T-cell (primary cell): Measurements from ENCODE around the gene POMT1. TPM values are rescaled to one million over a fixed set of nuclear protein-coding genes. Genes with fewer than 3 reads are reported as not detected.
A peak's percentile ranks its signal among the peaks of the same experiment; 100 is the strongest.
"Not testable (repeated sequence)": the region's sequence is repeated elsewhere in the genome, so short reads cannot be mapped to it uniquely, and the experiment has no call there.

Experiments
- ATAC-seq, 4 experiments: fragments of 200-7000 bp in 3 of 4; fragments of 150-1000 bp in 1 of 4; cut with Tn5 transposase; replicated peaks in 1 of 4; 1 replicate in 3 of 4; 2 replicates in 1 of 4; pipeline ENCODE4 v1.10.0; 2021; ENCODE audit warnings: moderate library complexity in 3 of 4, mild to moderate bottlenecking in 2 of 4, moderate number of reproducible peaks in 1 of 4
- CTCF ChIA-PET, 2 donors: fragments of 300-600 bp; sonication (Branson Sonifier 250); formaldehyde crosslinking; loops; one replicate each; lab custom pipeline; 2022; ENCODE audit warnings: antibody characterized with exemption in 2 of 2; lab: Charles Lee
- POLR2A ChIA-PET, 2 donors: fragments of 300-600 bp; sonication (Branson Sonifier 250); formaldehyde crosslinking; loops; one replicate each; lab custom pipeline; 2022; ENCODE audit warnings: antibody characterized with exemption in 2 of 2; lab: Charles Lee
- DNase-seq, 35 experiments: peaks; one replicate each; pipeline versions ENCODE4 v3.0.0 to v3.0.0-alpha.2; 2013 to 2023
- H3K27ac ChIP-seq: one replicate; pipeline ENCODE4 v1.5.1; 2013; ENCODE audit warnings: low read length
- H3K27me3 ChIP-seq, 2 experiments: replicated peaks in 1 of 2; 1 replicate in 1 of 2; 2 replicates in 1 of 2; pipeline versions ENCODE4 v1.6.1 to v1.7.0; 2013; ENCODE audit warnings: low read length in 1 of 2, mixed read lengths in 1 of 2; ENCODE audit not compliant: control insufficient read depth in 2 of 2, insufficient read depth in 2 of 2; ENCODE audit errors: extremely low read depth in 1 of 2
- H3K36me3 ChIP-seq, 2 donors: 1 replicate in 1 of 2; 2 replicates in 1 of 2; pipeline versions ENCODE4 v1.6.1 to v1.7.0; 2013; ENCODE audit warnings: low read length in 1 of 2; ENCODE audit not compliant: control insufficient read depth in 2 of 2, insufficient read depth in 1 of 2; ENCODE audit errors: extremely low read depth in 1 of 2
- H3K4me1 ChIP-seq, 2 experiments: 1 replicate in 1 of 2; 2 replicates in 1 of 2; pipeline versions ENCODE4 v1.6.1 to v1.7.0; 2013; ENCODE audit warnings: low read length in 2 of 2, mixed read lengths in 1 of 2; ENCODE audit not compliant: insufficient read depth in 2 of 2, control insufficient read depth in 1 of 2; ENCODE audit errors: extremely low read depth in 1 of 2
- H3K4me3 ChIP-seq, 2 donors: 1 replicate in 1 of 2; 2 replicates in 1 of 2; pipeline versions ENCODE4 v1.5.1 to v1.7.0; 2013; ENCODE audit warnings: mild to moderate bottlenecking in 2 of 2, low read length in 1 of 2, moderate library complexity in 1 of 2; ENCODE audit not compliant: control insufficient read depth in 1 of 2; ENCODE audit errors: extremely low read depth in 1 of 2
- H3K9me3 ChIP-seq: 2 replicates; pipeline ENCODE4 v1.7.0; 2013
- H3K27ac Mint-ChIP-seq, 2 donors: one replicate each; pipeline ENCODE4 v1.8.0; 2020 to 2021; ENCODE audit warnings: mild to moderate bottlenecking in 2 of 2, mixed read lengths in 2 of 2
- H3K27me3 Mint-ChIP-seq, 2 donors: one replicate each; pipeline ENCODE4 v1.8.0; 2021 to 2022; ENCODE audit warnings: mixed read lengths in 2 of 2
- H3K36me3 Mint-ChIP-seq: one replicate; pipeline ENCODE4 v1.8.0; 2021; ENCODE audit warnings: mixed read lengths
- H3K4me1 Mint-ChIP-seq, 3 donors: one replicate each; pipeline ENCODE4 v1.8.0; 2020 to 2022; ENCODE audit warnings: mixed read lengths in 3 of 3, mild to moderate bottlenecking in 1 of 3
- H3K4me3 Mint-ChIP-seq, 3 donors: one replicate each; pipeline ENCODE4 v1.8.0; 2020 to 2022; ENCODE audit warnings: mild to moderate bottlenecking in 3 of 3, mixed read lengths in 3 of 3, moderate library complexity in 3 of 3
- H3K9me3 Mint-ChIP-seq, 3 donors: one replicate each; pipeline ENCODE4 v1.8.0; 2020 to 2022; ENCODE audit warnings: mixed read lengths in 3 of 3
- WGBS: methylation state at CpG from one replicate; pipeline ENCODE4 v1.1.5; 2013; ENCODE audit warnings: missing lambda C conversion rate; ENCODE audit not compliant: insufficient coverage; 5-methylcytosine and 5-hydroxymethylcytosine counted together
- total RNA-seq, 35 experiments: library from RNA in 6 of 35; stranded (reverse) in 6 of 35; fragments of 120-200 nt in 1 of 35; gene quantifications; one replicate each; pipeline versions ENCODE4 v1.2.1 to v1.2.4 and lab custom pipeline; 2013 to 2026

POMT1 gene
- total RNA-seq, 5 donors from 2014 or later (not counting 1 experiment from before 2014, with no cell fraction given) = 45.3 to 74.4 (median 56.9) TPM

DNA sequence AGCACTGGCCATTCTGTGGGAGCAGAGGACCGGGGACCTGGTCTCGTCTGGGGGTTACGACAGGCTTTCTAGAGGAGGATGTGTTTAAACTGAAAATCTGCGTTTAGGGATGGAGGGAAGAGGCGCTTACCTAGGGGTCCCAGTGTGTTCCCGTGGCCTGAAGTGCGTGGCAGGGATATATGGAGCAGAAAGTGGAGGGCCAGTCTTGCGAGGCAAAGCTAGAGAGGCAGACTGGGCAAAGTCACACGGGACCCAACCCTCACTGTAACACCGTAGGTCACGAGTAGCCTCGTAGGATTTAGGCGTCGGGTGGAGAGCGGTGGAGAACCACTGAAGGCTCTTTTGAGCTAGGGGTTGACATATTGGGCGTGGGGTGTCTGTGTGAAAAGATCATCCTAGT is 32.8 kb upstream of the POMT1 start:
- Mint-ChIP-seq H3K4me1 (peaks cover 2 to 12% (median 7%) of the 10 kb centered on the region in 3 donors), H3K9me3 (no peaks in the 10 kb centered on the region), H3K4me3 (no peak overlapping the region), H3K27ac (peak overlapping the region in 1 of 2 donors; percentile 49), H3K36me3 (peaks cover 65% of the 10 kb centered on the region), H3K27me3 (no peaks in the 10 kb centered on the region)
- POLR2A ChIA-PET = no interaction called here
- 98% methylated on average over 9 of the region's 16 CpGs for WGBS
- H3K4me1 ChIP-seq = peaks cover 0 to 5% of the 10 kb centered on the region in 2 experiments
- no peak overlapping the region for H3K27ac ChIP-seq
- no peaks in the 10 kb centered on the region for H3K9me3 ChIP-seq
- peaks cover 32 to 93% of the 10 kb centered on the region in 2 donors for H3K36me3 ChIP-seq
- CTCF ChIA-PET = no interaction called here
- no peak for ATAC-seq
- no peak for DNase-seq
- H3K27me3 ChIP-seq = no peaks in the 10 kb centered on the region
- no peak overlapping the region for H3K4me3 ChIP-seq

DNA sequence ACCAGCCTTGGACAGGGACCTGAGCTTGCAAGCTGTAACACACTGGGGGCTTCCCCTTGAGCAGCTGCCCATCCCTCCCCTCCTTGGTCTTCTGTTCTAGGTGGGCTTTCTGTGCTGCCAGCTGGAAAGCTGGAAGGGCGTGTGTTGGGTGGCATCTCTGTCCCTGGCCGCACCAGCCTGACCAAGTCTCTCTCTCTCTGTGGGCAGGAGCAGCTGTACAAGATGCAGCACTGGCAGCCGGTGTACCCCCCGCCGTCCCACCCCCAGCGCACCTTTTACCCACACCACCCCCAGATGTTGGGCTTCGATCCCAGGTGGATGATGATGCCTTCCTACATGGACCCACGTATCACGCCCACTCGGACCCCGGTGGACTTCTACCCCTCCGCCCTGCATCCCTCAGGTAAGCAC is 32.1 kb upstream of the POMT1 start:
- Histone ChIP-seq H3K4me3 (no peak overlapping the region), H3K27me3 (no peaks in the 10 kb centered on the region), H3K4me1 (peaks cover 0 to 5% of the 10 kb centered on the region in 2 experiments), H3K36me3 (peaks cover 37 to 93% of the 10 kb centered on the region in 2 donors), H3K9me3 (no peaks in the 10 kb centered on the region), H3K27ac (no peak overlapping the region)
- no peaks in the 10 kb centered on the region for H3K9me3 Mint-ChIP-seq
- no peak overlapping the region for H3K27ac Mint-ChIP-seq
- ChIA-PET POLR2A (no interaction called here), CTCF (no interaction called here)
- no peak for DNase-seq
- H3K4me1 Mint-ChIP-seq = peaks cover 2 to 12% (median 7%) of the 10 kb centered on the region in 3 donors
- 99% methylated on average over 12 of the region's 12 CpGs for WGBS
- no peak for ATAC-seq
- no peaks in the 10 kb centered on the region for H3K27me3 Mint-ChIP-seq
- H3K4me3 Mint-ChIP-seq = no peak overlapping the region
- peaks cover 59% of the 10 kb centered on the region for H3K36me3 Mint-ChIP-seq

DNA sequence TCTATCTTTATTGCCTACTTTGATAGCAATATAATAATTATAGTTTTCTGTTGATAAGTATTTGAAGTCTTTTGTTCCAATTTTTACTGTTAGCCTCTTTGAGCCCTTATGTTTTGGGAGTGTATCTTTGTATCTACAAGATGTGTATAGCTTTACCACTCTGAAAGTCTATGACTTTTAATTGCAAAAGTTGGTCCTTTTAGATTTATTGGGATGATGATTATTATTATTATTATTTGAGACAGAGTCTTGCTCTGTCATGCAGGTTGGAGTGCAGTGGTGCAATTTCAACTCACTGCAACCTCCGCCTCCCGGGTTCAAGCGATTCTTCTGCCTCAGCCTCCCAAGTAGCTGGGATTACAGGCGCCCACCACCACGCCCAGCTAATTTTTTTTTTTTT is 30.6 kb upstream of the POMT1 start:
- POLR2A ChIA-PET, H3K9me3 ChIP-seq, ATAC-seq, H3K27ac Mint-ChIP-seq, DNase-seq, H3K27me3 Mint-ChIP-seq, H3K27ac ChIP-seq, H3K4me3 Mint-ChIP-seq, H3K27me3 ChIP-seq, H3K4me1 ChIP-seq, H3K4me3 ChIP-seq, H3K9me3 Mint-ChIP-seq: not testable (repeated sequence)
- H3K36me3 ChIP-seq = peaks cover 40 to 98% of the 10 kb centered on the region in 2 donors
- CTCF ChIA-PET = interaction anchor here (0.6 to 0.9 kb wide), 2 partner anchors 28 to 320 kb away, joined by 3 read pairs; no protein-coding TSS in a partner anchor
- WGBS = no CpG with 5 or more reads among the region's 5 CpGs
- Mint-ChIP-seq H3K36me3 (peaks cover 60% of the 10 kb centered on the region), H3K4me1 (peaks cover 2 to 12% (median 7%) of the 10 kb centered on the region in 3 donors)

DNA sequence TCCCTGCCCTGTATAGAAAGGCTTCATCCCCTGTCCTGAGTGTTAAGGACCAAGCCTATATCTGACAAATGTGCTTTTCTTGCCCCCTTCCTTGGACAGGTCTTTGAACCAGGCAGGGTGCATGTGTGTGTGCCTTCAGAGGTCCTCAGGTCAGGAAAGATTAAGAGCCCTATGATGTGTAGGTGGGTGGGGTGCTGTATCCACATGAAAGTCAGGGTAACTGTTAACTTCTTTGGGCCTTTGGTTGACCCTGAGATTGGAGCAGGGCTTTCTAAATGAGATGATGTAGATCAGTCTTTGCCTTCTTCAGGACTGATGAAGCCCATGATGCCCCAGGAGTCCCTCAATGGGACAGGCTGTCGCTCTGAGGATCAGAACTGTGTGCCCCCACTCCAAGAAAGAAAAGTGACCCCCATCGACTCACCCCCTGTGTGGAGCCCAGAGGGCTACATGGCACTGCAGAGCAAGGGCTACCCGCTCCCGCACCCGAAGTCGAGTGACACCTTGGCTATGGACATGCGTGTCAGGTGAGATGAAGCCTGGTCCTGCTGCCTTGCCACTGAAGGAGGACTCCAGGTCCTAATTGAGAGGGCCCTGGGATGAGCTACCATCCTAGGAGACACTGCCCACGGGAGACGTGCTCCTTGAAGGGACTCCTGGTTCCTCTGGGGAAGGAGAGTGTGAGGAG is 29.4 kb upstream of the POMT1 start:
- WGBS = 100% methylated on average over 5 of the region's 9 CpGs
- CTCF ChIA-PET = no interaction called here
- Histone ChIP-seq H3K4me1 (peaks cover 0 to 4% of the 10 kb centered on the region in 2 experiments), H3K36me3 (peaks cover 41 to 97% of the 10 kb centered on the region in 2 donors), H3K27ac (no peak overlapping the region), H3K9me3 (no peaks in the 10 kb centered on the region), H3K27me3 (no peaks in the 10 kb centered on the region), H3K4me3 (no peak overlapping the region)
- POLR2A ChIA-PET = no interaction called here
- Mint-ChIP-seq H3K27ac (no peak overlapping the region), H3K4me1 (peaks cover 5 to 12% (median 11%) of the 10 kb centered on the region in 3 donors), H3K36me3 (peaks cover 53% of the 10 kb centered on the region), H3K4me3 (no peak overlapping the region), H3K27me3 (no peaks in the 10 kb centered on the region), H3K9me3 (no peaks in the 10 kb centered on the region)
- ATAC-seq (no peak), DNase-seq (no peak)

DNA sequence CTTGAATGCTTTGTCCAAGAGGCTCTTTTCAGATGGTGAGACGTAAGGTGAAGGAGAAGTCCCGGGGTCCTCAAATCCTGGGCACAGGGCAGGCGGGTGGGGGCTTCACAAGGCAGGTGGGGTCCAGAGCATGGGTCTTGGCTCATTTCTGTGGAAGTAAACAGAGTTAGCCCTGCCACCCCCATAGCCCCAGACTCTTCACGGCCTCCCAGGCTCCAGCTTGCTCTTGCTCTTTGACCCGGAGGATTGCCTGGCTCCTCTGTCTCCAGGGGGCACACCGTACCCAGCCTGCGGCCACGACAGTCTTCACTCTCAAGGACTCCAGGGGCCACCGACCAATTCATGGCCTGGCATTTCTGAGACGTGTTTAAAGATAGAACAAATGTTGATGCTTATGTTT is 28.8 kb upstream of the POMT1 start:
- Histone ChIP-seq H3K9me3 (no peaks in the 10 kb centered on the region), H3K27ac (no peak overlapping the region), H3K27me3 (no peaks in the 10 kb centered on the region), H3K4me1 (peaks cover 0 to 4% of the 10 kb centered on the region in 2 experiments), H3K4me3 (no peak overlapping the region), H3K36me3 (peaks cover 45 to 95% of the 10 kb centered on the region in 2 donors)
- DNase-seq = no peak
- WGBS = 93% methylated on average over 6 of the region's 10 CpGs
- H3K9me3 Mint-ChIP-seq = no peaks in the 10 kb centered on the region
- H3K4me1 Mint-ChIP-seq = peaks cover 5 to 12% (median 11%) of the 10 kb centered on the region in 3 donors
- peaks cover 53% of the 10 kb centered on the region for H3K36me3 Mint-ChIP-seq
- no peaks in the 10 kb centered on the region for H3K27me3 Mint-ChIP-seq
- ChIA-PET CTCF (interaction anchor here in 1 of 2 donors (0.7 kb wide), 1 partner anchor 323 kb away, joined by 3 read pairs; no protein-coding TSS in a partner anchor), POLR2A (interaction anchor here in 1 of 2 donors (0.6 kb wide), 1 partner anchor 27 kb away, joined by 3 read pairs; no protein-coding TSS in a partner anchor)
- no peak for ATAC-seq
- H3K4me3 Mint-ChIP-seq = no peak overlapping the region
- no peak overlapping the region for H3K27ac Mint-ChIP-seq

DNA sequence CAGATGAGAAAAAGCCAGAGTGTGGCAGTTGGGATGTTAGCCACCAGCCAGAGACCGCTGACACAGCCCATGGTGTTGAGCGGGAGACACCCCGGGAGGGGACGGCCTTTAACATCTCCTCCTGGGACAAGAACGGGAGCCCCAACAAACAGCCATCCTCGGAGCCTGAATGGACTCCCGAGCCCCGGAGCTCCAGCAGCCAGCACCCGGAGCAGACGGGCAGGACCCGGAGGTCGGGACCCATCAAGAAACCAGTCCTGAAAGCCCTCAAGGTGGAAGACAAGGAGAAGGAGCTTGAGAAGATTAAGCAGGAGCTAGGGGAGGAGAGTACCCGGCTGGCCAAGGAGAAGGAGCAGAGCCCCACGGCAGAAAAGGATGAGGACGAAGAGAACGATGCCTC is 28.0 kb upstream of the POMT1 start:
- H3K9me3 ChIP-seq = no peaks in the 10 kb centered on the region
- Mint-ChIP-seq H3K4me3 (no peak overlapping the region), H3K9me3 (no peaks in the 10 kb centered on the region), H3K36me3 (peaks cover 55% of the 10 kb centered on the region), H3K4me1 (peaks cover 5 to 13% (median 13%) of the 10 kb centered on the region in 3 donors), H3K27me3 (no peaks in the 10 kb centered on the region), H3K27ac (no peak overlapping the region)
- H3K27ac ChIP-seq = no peak overlapping the region
- peaks cover 0 to 4% of the 10 kb centered on the region in 2 experiments for H3K4me1 ChIP-seq
- H3K4me3 ChIP-seq = no peak overlapping the region
- no peak for DNase-seq
- POLR2A ChIA-PET = interaction anchor here in 1 of 2 donors (0.6 kb wide), 1 partner anchor 26 kb away, joined by 3 read pairs; no protein-coding TSS in a partner anchor
- peaks cover 50 to 95% of the 10 kb centered on the region in 2 donors for H3K36me3 ChIP-seq
- no peak for ATAC-seq
- no peaks in the 10 kb centered on the region for H3K27me3 ChIP-seq
- WGBS = 97% methylated on average over 12 of the region's 16 CpGs
- CTCF ChIA-PET = interaction anchor here in 1 of 2 donors (0.7 kb wide), 1 partner anchor 324 kb away, joined by 3 read pairs; no protein-coding TSS in a partner anchor
